Measurements from ENCODE around the gene RS1.

GRCh38 chrX:18714910-18715309 lies 43.0 kb upstream of the RS1 start:
- TF ChIP-seq ZNF24 (IDR thresholded peaks at IDR 0.05) = no peak
- no peak for TF ChIP-seq CHD4 (IDR thresholded peaks at IDR 0.05)
- TF ChIP-seq RFX5 (IDR thresholded peaks at IDR 0.05; ENCODE audit: low read depth, low read length) = no peak
- TF ChIP-seq CTCF (IDR thresholded peaks at IDR 0.05 in 2 of 3, conservative IDR thresholded peaks at IDR 0.05 in 1 of 3; ENCODE audit: control insufficient read depth in 2 of 3, extremely low read depth in 1 of 3, insufficient read depth in 1 of 3, low read depth in 3 of 3, low read length in 3 of 3) = no peak
- no peak for TF ChIP-seq EZH2 (IDR thresholded peaks at IDR 0.05; ENCODE audit: borderline replicate concordance, control insufficient read depth, low read depth, low read length)
- TF ChIP-seq CREB1 (IDR thresholded peaks at IDR 0.05; ENCODE audit: low read depth) = no peak
- TF ChIP-seq REST (IDR thresholded peaks at IDR 0.05; ENCODE audit: low read depth, low read length) = no peak
- no peak for TF ChIP-seq EGR1 (IDR thresholded peaks at IDR 0.05; ENCODE audit: borderline replicate concordance in 1 of 2, low read depth in 2 of 2, low read length in 2 of 2)
- no peak for TF ChIP-seq BACH1 (IDR thresholded peaks at IDR 0.05; ENCODE audit: borderline replicate concordance)
- no peak for TF ChIP-seq SP1 (IDR thresholded peaks at IDR 0.05; ENCODE audit: low read depth, low read length)
- TF ChIP-seq POLR2AphosphoS5 (IDR thresholded peaks at IDR 0.05; ENCODE audit: low read length) = no peak

Data from GM12878 (cell line).